Iris pigment epithelial cell (primary cell): Measurements from ENCODE around the gene SLF1.

Experiments used
- DNase-seq: peaks from one replicate; pipeline ENCODE4 v3.0.0-alpha.2; 2011; ENCODE audit warnings: low read depth

SLF1 gene

DNA sequence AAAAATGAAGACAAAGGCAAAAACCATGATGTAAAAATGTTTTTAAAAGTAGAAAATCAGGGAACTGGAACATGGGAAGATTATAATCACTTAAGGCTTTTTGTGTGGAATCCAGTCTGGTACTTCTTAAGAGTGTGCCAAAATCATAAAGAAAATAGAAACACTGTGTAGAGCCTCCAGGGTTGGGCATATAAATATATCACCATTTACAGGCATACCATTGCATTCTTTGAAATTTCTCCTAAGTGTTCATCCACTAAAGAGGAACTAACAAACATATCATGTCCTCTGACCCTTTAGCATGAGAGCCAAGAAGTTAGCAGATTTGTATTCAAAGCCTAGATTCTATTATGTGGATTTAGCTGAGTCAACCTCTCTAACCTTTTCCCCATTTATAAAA lies 93.3 kb downstream of the SLF1 start:
- no peak for DNase-seq

DNA sequence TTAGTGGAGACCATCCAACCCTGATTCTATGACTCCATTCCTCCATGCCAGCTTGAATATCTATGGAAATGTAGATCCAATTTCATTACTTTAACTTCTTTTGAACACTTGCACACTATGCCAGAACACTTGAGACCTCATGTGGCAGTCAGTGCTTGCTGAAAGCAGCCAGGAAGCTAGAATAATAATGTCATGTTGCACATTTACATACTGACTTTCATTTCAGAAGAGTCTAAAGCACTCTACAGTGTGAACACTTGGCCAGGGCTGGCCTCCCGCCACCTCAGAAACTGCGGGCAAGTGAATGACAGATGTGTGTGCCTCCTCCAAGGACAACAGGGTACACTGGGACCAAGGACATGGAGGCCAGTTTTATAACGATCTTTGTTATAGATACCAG lies 97.3 kb downstream of the SLF1 start:
- no peak for DNase-seq

DNA sequence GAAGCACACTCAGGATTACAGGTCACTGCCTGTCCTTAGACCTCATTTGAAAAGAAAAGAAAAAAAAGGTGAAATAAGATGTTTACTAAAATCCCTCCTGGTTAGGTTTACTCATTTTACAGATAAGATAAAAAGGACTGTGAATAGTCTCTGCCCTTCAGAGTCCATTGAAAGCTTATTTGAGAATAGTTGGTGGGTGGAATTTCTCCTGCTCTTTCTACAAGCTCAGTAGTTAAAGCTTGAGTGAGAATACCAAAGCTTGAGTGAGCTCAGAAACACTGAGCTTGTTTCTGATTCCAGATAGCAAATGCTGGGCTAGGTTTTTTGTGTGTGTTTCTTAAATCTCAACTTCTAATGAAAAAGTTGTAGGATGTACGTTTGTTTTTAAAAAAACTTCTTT lies 106.7 kb downstream of the SLF1 start:
- DNase-seq, result no peak

DNA sequence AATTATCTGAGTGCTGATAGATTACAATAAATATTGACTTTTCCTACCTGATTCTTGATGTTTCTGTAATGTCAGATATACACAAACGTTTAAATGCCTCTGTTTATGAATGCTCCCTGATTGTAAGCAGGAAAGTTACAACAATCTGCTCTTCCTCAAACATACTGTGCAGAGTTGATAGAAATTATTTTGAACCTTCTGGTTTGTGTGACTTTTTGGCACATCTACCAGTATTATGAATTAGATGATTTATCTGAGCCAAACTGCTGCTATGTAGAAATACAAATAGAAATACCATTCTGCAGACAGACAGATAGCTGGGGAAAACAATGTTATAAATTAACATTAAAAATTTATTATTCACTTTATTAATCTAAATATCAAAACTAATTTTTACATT lies 113.0 kb downstream of the SLF1 start:
- DNase-seq, result no peak

DNA sequence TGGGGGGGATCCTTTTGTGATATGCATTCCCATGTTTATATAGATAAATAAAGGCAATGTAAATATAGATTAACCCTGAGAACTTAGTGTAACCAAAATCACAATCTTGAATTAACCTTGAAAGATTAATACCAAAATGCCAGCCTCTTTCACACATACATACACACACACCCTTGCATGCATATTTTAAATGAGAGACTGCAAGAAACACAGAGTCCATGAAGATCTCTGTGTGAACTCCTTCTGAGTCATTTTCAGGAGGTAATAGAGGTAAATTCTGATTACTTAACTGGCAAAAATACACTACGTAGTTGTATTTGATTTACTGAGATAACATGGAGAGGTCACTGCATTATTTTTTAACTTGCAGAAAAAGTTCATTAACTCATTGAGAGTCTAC lies 118.0 kb downstream of the SLF1 start:
- DNase-seq, result no peak

DNA sequence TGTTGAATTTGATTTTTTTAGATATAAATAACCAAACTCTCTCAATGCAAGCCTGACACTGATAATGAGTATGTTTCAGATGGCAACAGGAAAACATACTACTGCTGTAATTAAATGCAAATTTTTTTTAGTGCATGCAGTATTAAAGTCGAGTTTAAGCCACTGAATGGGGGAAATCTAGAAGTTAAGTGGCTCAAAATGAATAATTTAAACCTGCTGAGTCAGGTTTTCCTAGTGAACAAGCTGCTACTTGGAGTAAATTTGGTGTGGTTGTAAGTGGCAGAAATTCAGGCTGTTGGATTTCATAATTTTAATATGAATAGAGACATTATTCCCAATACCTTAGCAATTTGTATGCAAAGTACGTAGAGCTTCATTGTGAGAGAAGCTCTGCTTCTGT lies 121.8 kb downstream of the SLF1 start:
- no peak for DNase-seq

DNA sequence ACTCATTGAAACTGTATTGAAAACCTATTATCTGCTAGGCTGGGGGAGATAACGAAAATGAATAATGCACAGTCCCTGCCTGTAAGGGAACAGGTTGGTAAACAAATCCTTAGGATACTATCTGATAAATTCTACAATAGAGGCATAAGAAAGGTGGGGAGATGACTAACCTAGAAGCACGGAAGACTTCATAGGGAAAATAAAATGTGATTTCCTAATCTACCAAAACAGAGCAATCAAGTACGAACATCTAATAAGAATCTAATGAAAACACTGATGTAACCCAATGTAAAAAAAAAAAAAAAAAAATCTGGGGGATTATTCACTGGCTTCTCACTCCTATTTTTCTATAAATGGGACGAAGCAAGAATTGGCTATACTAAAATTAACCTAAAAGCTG lies 124.4 kb downstream of the SLF1 start:
- DNase-seq, result no peak

DNA sequence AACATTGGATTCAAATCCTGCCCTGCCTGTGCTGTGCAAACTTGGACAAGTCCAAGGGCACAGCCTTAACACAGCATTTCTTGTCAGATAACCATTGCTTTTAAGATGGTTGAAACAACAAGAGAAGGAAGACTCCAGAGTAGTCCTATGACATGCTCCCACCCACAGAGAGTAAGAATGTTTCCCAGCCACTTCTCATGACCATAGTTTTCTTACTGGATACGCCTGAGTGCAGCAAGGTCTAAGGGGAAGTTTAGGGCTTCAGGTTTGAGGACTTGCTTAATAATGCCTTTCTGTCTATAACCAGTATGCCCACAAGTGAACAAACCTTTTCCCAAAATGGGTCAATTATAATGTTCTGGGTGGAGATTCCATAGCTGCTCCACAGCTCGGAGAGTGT lies 126.4 kb downstream of the SLF1 start:
- no peak for DNase-seq

DNA sequence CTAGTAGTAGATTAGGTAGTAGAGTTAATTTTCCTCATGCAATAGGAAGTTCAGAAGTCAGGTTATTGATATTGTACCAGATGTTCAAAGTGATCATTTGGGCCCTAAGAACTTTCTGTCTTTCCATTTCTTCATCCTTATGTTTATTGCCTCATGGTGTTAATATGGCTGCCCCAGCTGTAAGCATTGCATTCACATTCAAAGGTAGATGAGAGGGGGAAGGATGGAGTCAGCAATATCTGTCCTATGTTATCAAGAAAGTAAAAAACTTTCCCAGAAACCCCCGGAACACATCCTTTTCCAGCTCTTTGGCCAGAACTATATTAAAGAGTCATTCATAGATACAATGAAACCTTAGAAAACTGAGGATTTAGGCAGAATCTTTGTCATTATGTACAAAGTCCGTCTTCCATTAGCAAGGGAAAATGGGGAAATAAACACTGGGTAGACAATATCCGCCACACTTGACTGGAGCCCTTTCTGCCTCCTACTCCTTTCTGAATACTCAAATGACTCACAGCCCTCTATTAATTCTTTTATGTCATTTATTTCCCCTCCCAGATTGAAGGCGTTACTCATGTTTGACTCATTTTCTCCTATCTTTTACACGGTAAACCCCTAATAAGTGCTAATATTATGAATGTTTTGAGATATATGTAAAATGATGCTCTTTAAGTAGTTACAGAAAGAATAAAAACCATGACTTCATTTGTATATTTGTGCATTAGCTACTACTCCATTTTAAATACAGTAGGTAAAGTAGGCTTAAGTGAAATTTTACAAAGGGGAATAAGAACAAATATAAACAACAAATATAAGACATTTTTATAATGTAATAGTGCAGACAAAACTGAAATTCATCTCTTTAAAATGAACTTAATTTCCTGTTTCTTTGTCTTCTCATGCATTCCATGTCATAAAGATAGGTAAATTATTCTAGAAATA lies 127.6 kb downstream of the SLF1 start:
- DNase-seq, result peak; percentile 76

DNA sequence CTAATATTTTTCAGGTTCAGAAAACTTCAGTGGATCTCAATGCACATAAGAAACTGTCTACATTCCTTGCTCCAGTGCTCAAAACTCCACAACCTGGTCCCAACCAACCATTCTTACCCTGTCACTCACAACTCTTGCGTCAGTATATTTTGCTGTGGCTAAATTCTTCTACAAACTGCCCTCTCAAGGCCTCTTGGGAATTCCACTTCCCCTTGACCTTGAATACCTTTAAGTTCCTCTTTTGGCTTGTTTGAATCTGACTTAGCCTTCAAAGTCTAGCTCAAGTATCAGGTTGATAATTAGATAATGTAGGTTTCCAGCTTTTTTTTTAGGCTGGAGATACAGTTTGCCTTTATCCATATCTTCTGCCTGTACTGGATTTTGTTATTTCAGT lies 128.3 kb downstream of the SLF1 start:
- peak; percentile 53 for DNase-seq
